ENCODE measurements around the gene PACRG.

Gene PACRG

GRCh38 chr6:162921062-162921461 lies 193.3 kb downstream of the PACRG start:
- WGBS (ENCODE audit: extremely low coverage, insufficient coverage, insufficient read length), result no CpG with 5 or more reads among the region's 6 CpGs
- H2BK12ac ChIP-seq (ENCODE audit: low read length), result no peak overlapping the region
- no peak overlapping the region for H3K18ac ChIP-seq (ENCODE audit: low read length)
- H3K4ac ChIP-seq (ENCODE audit: low read depth, low read length), result no peak overlapping the region
- no peak overlapping the region for H2AFZ ChIP-seq (ENCODE audit: insufficient read depth, low read length, poor library complexity)
- H3K4me2 ChIP-seq (ENCODE audit: low read length), result no peak overlapping the region
- no peaks in the 10 kb centered on the region for H3K27me3 ChIP-seq (ENCODE audit: insufficient read depth, low read length)
- no peaks in the 10 kb centered on the region for H3K79me1 ChIP-seq (ENCODE audit: low read length)
- no peak overlapping the region for H4K91ac ChIP-seq (ENCODE audit: low read depth, low read length)
- H2AK5ac ChIP-seq (ENCODE audit: low read length), result no peak overlapping the region
- no peak overlapping the region for H3K23ac ChIP-seq (ENCODE audit: low read length)
- H3K9me3 ChIP-seq (ENCODE audit: insufficient read depth, low read depth, low read length), result no peaks in the 10 kb centered on the region
- H4K12ac ChIP-seq (ENCODE audit: low read depth, low read length), result no peak overlapping the region
- H3K4me1 ChIP-seq (ENCODE audit: control insufficient read depth in 1 of 2, insufficient read depth in 2 of 2, low read length in 2 of 2), result peaks cover 0 to 2% of the 10 kb centered on the region in 2 experiments
- H3K4me3 ChIP-seq (ENCODE audit: low read depth, low read length), result no peak overlapping the region
- no peak overlapping the region for H3K27ac ChIP-seq (ENCODE audit: low read depth, low read length)
- H3K14ac ChIP-seq (ENCODE audit: low read length), result no peak overlapping the region
- no peaks in the 10 kb centered on the region for H3K79me2 ChIP-seq (ENCODE audit: control insufficient read depth, insufficient read depth, low read length, poor library complexity)
- no peak overlapping the region for H2BK5ac ChIP-seq (ENCODE audit: low read depth, low read length, poor library complexity)
- H4K8ac ChIP-seq (ENCODE audit: low read depth, low read length), result no peak overlapping the region
- H3K9ac ChIP-seq (ENCODE audit: low read length), result no peak overlapping the region
- no peaks in the 10 kb centered on the region for H3K36me3 ChIP-seq (ENCODE audit: control insufficient read depth in 1 of 2, insufficient read depth in 2 of 2, low read length in 2 of 2)
- no peak overlapping the region for H2BK120ac ChIP-seq (ENCODE audit: insufficient read depth, low read length, poor library complexity)
- no peak for DNase-seq

- Histone ChIP-seq H4K91ac (ENCODE audit: low read depth, low read length) (no peak overlapping the region), H2BK5ac (ENCODE audit: low read depth, low read length, poor library complexity) (no peak overlapping the region), H3K4me3 (ENCODE audit: low read depth, low read length) (no peak overlapping the region), H4K12ac (ENCODE audit: low read depth, low read length) (no peak overlapping the region), H3K9me3 (ENCODE audit: insufficient read depth, low read depth, low read length) (no peaks in the 10 kb centered on the region), H3K27ac (ENCODE audit: low read depth, low read length) (no peak overlapping the region), H2AK5ac (ENCODE audit: low read length) (no peak overlapping the region), H2BK12ac (ENCODE audit: low read length) (no peak overlapping the region), H3K23ac (ENCODE audit: low read length) (no peak overlapping the region), H3K27me3 (ENCODE audit: insufficient read depth, low read length) (no peaks in the 10 kb centered on the region), H3K79me1 (ENCODE audit: low read length) (no peaks in the 10 kb centered on the region), H3K4me2 (ENCODE audit: low read length) (no peak overlapping the region), H4K8ac (ENCODE audit: low read depth, low read length) (no peak overlapping the region), H3K4ac (ENCODE audit: low read depth, low read length) (no peak overlapping the region), H2BK120ac (ENCODE audit: insufficient read depth, low read length, poor library complexity) (no peak overlapping the region), H3K18ac (ENCODE audit: low read length) (no peak overlapping the region), H3K79me2 (ENCODE audit: control insufficient read depth, insufficient read depth, low read length, poor library complexity) (no peaks in the 10 kb centered on the region), H3K4me1 (ENCODE audit: control insufficient read depth in 1 of 2, insufficient read depth in 2 of 2, low read length in 2 of 2) (peaks cover 0 to 2% of the 10 kb centered on the region in 2 experiments), H3K14ac (ENCODE audit: low read length) (no peak overlapping the region), H3K9ac (ENCODE audit: low read length) (no peak overlapping the region), H3K36me3 (ENCODE audit: control insufficient read depth in 1 of 2, insufficient read depth in 2 of 2, low read length in 2 of 2) (no peaks in the 10 kb centered on the region), H2AFZ (ENCODE audit: insufficient read depth, low read length, poor library complexity) (no peak overlapping the region)
- WGBS (ENCODE audit: extremely low coverage, insufficient coverage, insufficient read length), result no CpG with 5 or more reads among the region's 7 CpGs
- DNase-seq, result no peak
These were observed 193.8 kb downstream of the PACRG start for GRCh38 chr6:162921510-162922040.

GRCh38 chr6:162922563-162923166 lies 194.9 kb downstream of the PACRG start:
- H3K4me3 ChIP-seq (ENCODE audit: low read depth, low read length), result no peak overlapping the region
- no peaks in the 10 kb centered on the region for H3K4me1 ChIP-seq (ENCODE audit: control insufficient read depth in 1 of 2, insufficient read depth in 2 of 2, low read length in 2 of 2)
- no peaks in the 10 kb centered on the region for H3K9me3 ChIP-seq (ENCODE audit: insufficient read depth, low read depth, low read length)
- no CpG with 5 or more reads among the region's 1 CpG for WGBS (ENCODE audit: extremely low coverage, insufficient coverage, insufficient read length)
- H4K91ac ChIP-seq (ENCODE audit: low read depth, low read length), result no peak overlapping the region
- no peak overlapping the region for H4K12ac ChIP-seq (ENCODE audit: low read depth, low read length)
- no peaks in the 10 kb centered on the region for H3K79me1 ChIP-seq (ENCODE audit: low read length)
- no peaks in the 10 kb centered on the region for H3K79me2 ChIP-seq (ENCODE audit: control insufficient read depth, insufficient read depth, low read length, poor library complexity)
- no peak overlapping the region for H3K9ac ChIP-seq (ENCODE audit: low read length)
- H3K27ac ChIP-seq (ENCODE audit: low read depth, low read length), result no peak overlapping the region
- H2AK5ac ChIP-seq (ENCODE audit: low read length), result no peak overlapping the region
- no peak overlapping the region for H2AFZ ChIP-seq (ENCODE audit: insufficient read depth, low read length, poor library complexity)
- H3K4ac ChIP-seq (ENCODE audit: low read depth, low read length), result no peak overlapping the region
- no peak overlapping the region for H3K23ac ChIP-seq (ENCODE audit: low read length)
- no peak overlapping the region for H3K18ac ChIP-seq (ENCODE audit: low read length)
- H2BK5ac ChIP-seq (ENCODE audit: low read depth, low read length, poor library complexity), result no peak overlapping the region
- no peak overlapping the region for H2BK12ac ChIP-seq (ENCODE audit: low read length)
- H4K8ac ChIP-seq (ENCODE audit: low read depth, low read length), result no peak overlapping the region
- H2BK120ac ChIP-seq (ENCODE audit: insufficient read depth, low read length, poor library complexity), result no peak overlapping the region
- no peaks in the 10 kb centered on the region for H3K36me3 ChIP-seq (ENCODE audit: control insufficient read depth in 1 of 2, insufficient read depth in 2 of 2, low read length in 2 of 2)
- no peak overlapping the region for H3K4me2 ChIP-seq (ENCODE audit: low read length)
- no peak for DNase-seq
- H3K27me3 ChIP-seq (ENCODE audit: insufficient read depth, low read length), result no peaks in the 10 kb centered on the region
- no peak overlapping the region for H3K14ac ChIP-seq (ENCODE audit: low read length)

- no peaks in the 10 kb centered on the region for H3K79me1 ChIP-seq (ENCODE audit: low read length)
- no peak overlapping the region for H2AFZ ChIP-seq (ENCODE audit: insufficient read depth, low read length, poor library complexity)
- H3K4ac ChIP-seq (ENCODE audit: low read depth, low read length), result no peak overlapping the region
- no CpG with 5 or more reads among the region's 1 CpG for WGBS (ENCODE audit: extremely low coverage, insufficient coverage, insufficient read length)
- no peak overlapping the region for H4K91ac ChIP-seq (ENCODE audit: low read depth, low read length)
- H3K18ac ChIP-seq (ENCODE audit: low read length), result no peak overlapping the region
- no peak overlapping the region for H2AK5ac ChIP-seq (ENCODE audit: low read length)
- H3K4me2 ChIP-seq (ENCODE audit: low read length), result no peak overlapping the region
- DNase-seq, result no peak
- no peak overlapping the region for H2BK120ac ChIP-seq (ENCODE audit: insufficient read depth, low read length, poor library complexity)
- H3K9me3 ChIP-seq (ENCODE audit: insufficient read depth, low read depth, low read length), result no peaks in the 10 kb centered on the region
- H4K8ac ChIP-seq (ENCODE audit: low read depth, low read length), result no peak overlapping the region
- H3K36me3 ChIP-seq (ENCODE audit: control insufficient read depth in 1 of 2, insufficient read depth in 2 of 2, low read length in 2 of 2), result no peaks in the 10 kb centered on the region
- no peak overlapping the region for H3K23ac ChIP-seq (ENCODE audit: low read length)
- no peak overlapping the region for H2BK5ac ChIP-seq (ENCODE audit: low read depth, low read length, poor library complexity)
- H2BK12ac ChIP-seq (ENCODE audit: low read length), result no peak overlapping the region
- no peak overlapping the region for H3K4me3 ChIP-seq (ENCODE audit: low read depth, low read length)
- H3K79me2 ChIP-seq (ENCODE audit: control insufficient read depth, insufficient read depth, low read length, poor library complexity), result no peaks in the 10 kb centered on the region
- H3K27ac ChIP-seq (ENCODE audit: low read depth, low read length), result no peak overlapping the region
- H3K9ac ChIP-seq (ENCODE audit: low read length), result no peak overlapping the region
- no peaks in the 10 kb centered on the region for H3K4me1 ChIP-seq (ENCODE audit: control insufficient read depth in 1 of 2, insufficient read depth in 2 of 2, low read length in 2 of 2)
- H4K12ac ChIP-seq (ENCODE audit: low read depth, low read length), result no peak overlapping the region
- no peaks in the 10 kb centered on the region for H3K27me3 ChIP-seq (ENCODE audit: insufficient read depth, low read length)
- H3K14ac ChIP-seq (ENCODE audit: low read length), result no peak overlapping the region
These were observed 207.1 kb downstream of the PACRG start for GRCh38 chr6:162934844-162935243.
